ENCODE results near the gene TSPAN32. TPM values are rescaled to one million over a fixed set of nuclear protein-coding genes. Genes with fewer than 3 reads are reported as not detected.

Gene TSPAN32
- total and polyA plus RNA-seq, 10 donors: 10.6 to 21.8 (median 17.5) TPM

- no peak for DNase-seq
- H3K27me3 ChIP-seq (replicated peaks in 1 of 7): no peaks in the 10 kb centered on the region
- intact Hi-C loops (cut with DNase I; ENCODE audit: low total_unique reads): no loop called here
- H3K9me3 ChIP-seq: no peaks in the 10 kb centered on the region
- H3K4me3 ChIP-seq: no peak overlapping the region
- peaks cover 6 to 45% (median 27%) of the 10 kb centered on the region in 6 donors for H3K4me1 ChIP-seq
- H3K36me3 ChIP-seq: peaks cover 0 to 32% (median 0%) of the 10 kb centered on the region in 6 donors
- 85 to 90% (median 88%) methylated on average over 17 of the region's 17 CpGs for WGBS, 5 donors
- no peak for TF ChIP-seq CTCF (IDR thresholded peaks at IDR 0.05 in 8 of 11, conservative IDR thresholded peaks at IDR 0.05 in 3 of 11)
- TF ChIP-seq POLR2AphosphoS5 (IDR thresholded peaks at IDR 0.05): no peak
- no peak for TF ChIP-seq POLR2A (IDR thresholded peaks at IDR 0.05)
- peak overlapping the region in 1 of 8 donors; percentile 14 for H3K27ac ChIP-seq
Measured at GRCh38 chr11:2295971-2296912, 5.6 kb upstream of the TSPAN32 start.

DNA sequence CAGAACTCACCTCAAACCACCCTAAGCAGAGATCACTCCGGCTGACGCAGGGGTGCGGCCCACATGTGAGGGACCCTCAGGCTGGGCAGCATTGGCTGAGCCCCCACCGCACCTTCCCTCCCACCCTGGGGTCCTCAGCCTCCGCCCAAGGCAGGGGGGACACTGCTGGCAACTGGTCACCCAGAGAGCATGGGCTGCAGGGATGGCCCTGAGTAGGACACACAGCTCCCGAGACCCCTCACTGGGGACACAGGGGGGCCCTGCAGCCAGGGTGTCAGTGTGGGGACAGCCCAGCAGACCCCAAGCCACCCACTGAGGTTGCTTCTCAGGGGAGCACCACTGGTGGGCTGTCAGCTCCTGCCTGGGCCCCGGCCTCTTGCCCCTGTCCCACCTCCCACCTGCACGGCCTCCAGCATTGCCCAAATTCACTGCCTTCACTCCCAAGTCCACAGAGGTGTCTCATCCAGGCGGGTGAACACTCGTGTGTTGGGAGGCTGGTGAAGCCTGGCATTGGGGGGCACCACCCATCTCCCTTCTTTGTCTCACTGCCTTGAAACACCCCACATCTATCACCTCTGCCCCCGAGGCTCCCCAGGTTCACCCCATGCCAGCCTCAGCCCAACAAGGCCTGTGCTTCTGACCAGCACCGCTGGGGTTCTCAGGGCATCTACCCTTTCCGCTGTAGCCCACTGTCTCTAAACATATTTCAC is 4.7 kb upstream of the TSPAN32 start:
- intact Hi-C loops (cut with DNase I; ENCODE audit: low total_unique reads): no loop called here
- WGBS, 5 donors: 89 to 96% (median 92%) methylated on average over 10 to 13 of the region's 13 CpGs
- no peak for DNase-seq
- Histone ChIP-seq H3K27ac (peak overlapping the region in 1 of 8 donors; percentile 33), H3K27me3 (replicated peaks in 1 of 7) (no peaks in the 10 kb centered on the region), H3K4me1 (peaks cover 7 to 54% (median 36%) of the 10 kb centered on the region in 6 donors), H3K4me3 (no peak overlapping the region), H3K36me3 (peaks cover 0 to 32% (median 0%) of the 10 kb centered on the region in 6 donors), H3K9me3 (no peaks in the 10 kb centered on the region)
- TF ChIP-seq POLR2A (IDR thresholded peaks at IDR 0.05): no peak
- TF ChIP-seq POLR2AphosphoS5 (IDR thresholded peaks at IDR 0.05): peak in 2 of 3 donors; percentile 19 to 32

- intact Hi-C loops (cut with DNase I; ENCODE audit: low total_unique reads): no loop called here
- Histone ChIP-seq H3K4me1 (peaks cover 8 to 59% (median 41%) of the 10 kb centered on the region in 6 donors), H3K27ac (peak overlapping the region in 1 of 8 donors; percentile 33), H3K9me3 (no peaks in the 10 kb centered on the region), H3K27me3 (replicated peaks in 1 of 7) (no peaks in the 10 kb centered on the region), H3K36me3 (peaks cover 0 to 32% (median 0%) of the 10 kb centered on the region in 6 donors), H3K4me3 (no peak overlapping the region)
- no peak for TF ChIP-seq POLR2AphosphoS5 (IDR thresholded peaks at IDR 0.05)
- TF ChIP-seq CTCF (IDR thresholded peaks at IDR 0.05 in 8 of 11, conservative IDR thresholded peaks at IDR 0.05 in 3 of 11): no peak
- no peak for TF ChIP-seq POLR2A (IDR thresholded peaks at IDR 0.05)
- WGBS, 5 donors: 46 to 62% (median 50%) methylated on average over 1 of the region's 1 CpG
- no peak for DNase-seq
Measured at GRCh38 chr11:2297623-2298030, 4.2 kb upstream of the TSPAN32 start.

- H3K4me1 ChIP-seq: peaks cover 15 to 66% (median 47%) of the 10 kb centered on the region in 6 donors
- no peak for TF ChIP-seq POLR2AphosphoS5 (IDR thresholded peaks at IDR 0.05)
- no peak for TF ChIP-seq CTCF (IDR thresholded peaks at IDR 0.05 in 8 of 11, conservative IDR thresholded peaks at IDR 0.05 in 3 of 11)
- no peak for TF ChIP-seq POLR2A (IDR thresholded peaks at IDR 0.05)
- peaks cover 0 to 32% (median 0%) of the 10 kb centered on the region in 6 donors for H3K36me3 ChIP-seq
- no peak overlapping the region for H3K4me3 ChIP-seq
- WGBS, 5 donors: 79 to 88% (median 86%) methylated on average over 14 of the region's 14 CpGs
- DNase-seq: peak; percentile 68
- intact Hi-C loops (cut with DNase I; ENCODE audit: low total_unique reads): no loop called here
- peak overlapping the region in 3 of 8 donors; percentile 90 to 95 (median 91) for H3K27ac ChIP-seq
- no peaks in the 10 kb centered on the region for H3K9me3 ChIP-seq
- no peaks in the 10 kb centered on the region for H3K27me3 ChIP-seq (replicated peaks in 1 of 7)
Measured at GRCh38 chr11:2298131-2298794, 3.5 kb upstream of the TSPAN32 start.
